SK-N-SH treated with all-trans-retinoic acid at 6 μM for 48 hours (cell line): ENCODE measurements around the gene HIVEP3.

Source experiments
- CSDC2 ChIP-seq: fragments of 250-450 bp; sonication (Bioruptor Pico); IDR thresholded peaks from 2 replicates; pipeline ENCODE4 v1.5.0; 2020; ENCODE audit warnings: mild to moderate bottlenecking, moderate library complexity
- ISL1 ChIP-seq: fragments of 250-450 bp; sonication (Bioruptor Pico); IDR thresholded peaks from 2 replicates; pipeline ENCODE4 v2.1.2; 2022; ENCODE audit warnings: mild to moderate bottlenecking, moderate library complexity
- OSR1 ChIP-seq: fragments of 250-450 bp; sonication (Bioruptor Pico); IDR thresholded peaks from 2 replicates; pipeline ENCODE4 v1.8.0; 2022; ENCODE audit warnings: moderate library complexity, mild to moderate bottlenecking, inconsistent platforms
- SNAI2 ChIP-seq: fragments of 250-450 bp; sonication (Bioruptor Pico); IDR thresholded peaks from 2 replicates; pipeline ENCODE4 v1.5.0; 2020; ENCODE audit warnings: mild to moderate bottlenecking, moderate library complexity
- TOX ChIP-seq: fragments of 250-450 bp; sonication (Bioruptor Pico); IDR thresholded peaks from 2 replicates; pipeline ENCODE4 v1.8.0; 2021; ENCODE audit warnings: mild to moderate bottlenecking, moderate library complexity, borderline replicate concordance
- ZC3H10 ChIP-seq: fragments of 250-450 bp; sonication (Bioruptor Pico); IDR thresholded peaks from 2 replicates; pipeline ENCODE4 v1.5.1; 2021; ENCODE audit warnings: mild to moderate bottlenecking, moderate library complexity
- ZFP3 ChIP-seq: fragments of 250-450 bp; sonication (Bioruptor Pico); IDR thresholded peaks from 2 replicates; pipeline ENCODE4 v1.5.0; 2020; ENCODE audit warnings: mild to moderate bottlenecking, moderate library complexity
- TF ChIP-seq, protein P1 (sequence below): fragments of 250-450 bp; sonication (Bioruptor Pico); IDR thresholded peaks from 2 replicates; pipeline ENCODE4 v1.8.0; 2020; ENCODE audit warnings: mild to moderate bottlenecking, moderate library complexity, borderline replicate concordance
- TF ChIP-seq, protein P2 (sequence below): fragments of 250-450 bp; sonication (Bioruptor Pico); IDR thresholded peaks from 2 replicates; pipeline ENCODE4 v1.5.1; 2020; ENCODE audit warnings: low read depth, mild to moderate bottlenecking, moderate library complexity
- TF ChIP-seq, protein P3 (sequence below): fragments of 250-450 bp; sonication (Bioruptor Pico); IDR thresholded peaks from 2 replicates; pipeline ENCODE4 v1.5.1; 2021; ENCODE audit warnings: mild to moderate bottlenecking, moderate library complexity

DNA sequence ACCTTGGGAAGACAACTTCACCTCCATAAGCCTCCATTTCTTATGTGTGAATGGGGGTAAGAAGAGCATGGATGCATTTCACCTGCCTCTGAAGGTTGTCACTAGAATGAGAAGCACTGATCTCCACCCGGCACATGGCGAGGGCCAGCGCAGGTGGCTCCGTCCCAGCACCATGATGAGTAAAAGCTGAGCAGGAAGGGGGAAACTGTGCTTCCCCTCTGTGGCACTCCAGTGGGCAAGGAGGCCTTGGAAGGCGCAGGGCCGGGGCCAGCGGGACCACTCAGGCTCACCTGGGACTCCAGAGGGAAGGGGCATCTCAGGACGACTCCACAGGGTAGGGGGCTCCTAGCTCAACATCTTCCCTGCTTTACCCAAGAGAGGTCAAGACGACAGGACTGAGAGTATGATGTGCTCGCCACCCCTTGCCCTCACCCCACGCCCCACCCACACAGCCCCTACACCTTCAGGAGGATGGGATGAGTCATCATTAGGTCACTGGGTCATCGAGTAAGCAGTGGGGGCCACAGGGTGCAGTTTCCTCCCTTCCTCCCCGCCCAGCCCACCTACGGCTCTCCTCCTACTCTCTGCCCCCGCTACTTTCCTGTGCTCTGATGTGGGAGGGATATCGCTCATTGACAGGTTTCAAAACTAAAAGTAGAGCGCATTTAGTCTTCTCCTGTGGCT lies 112.1 kb downstream of the HIVEP3 start:
- TF ChIP-seq ISL1 (CRISPR knock-in tag) (no peak), ZFP3 (CRISPR knock-in tag) (no peak), OSR1 (CRISPR knock-in tag) (no peak), ZC3H10 (CRISPR knock-in tag) (no peak), CSDC2 (no peak), SNAI2 (no peak), TOX (no peak)
- TF ChIP-seq, protein P1, sequence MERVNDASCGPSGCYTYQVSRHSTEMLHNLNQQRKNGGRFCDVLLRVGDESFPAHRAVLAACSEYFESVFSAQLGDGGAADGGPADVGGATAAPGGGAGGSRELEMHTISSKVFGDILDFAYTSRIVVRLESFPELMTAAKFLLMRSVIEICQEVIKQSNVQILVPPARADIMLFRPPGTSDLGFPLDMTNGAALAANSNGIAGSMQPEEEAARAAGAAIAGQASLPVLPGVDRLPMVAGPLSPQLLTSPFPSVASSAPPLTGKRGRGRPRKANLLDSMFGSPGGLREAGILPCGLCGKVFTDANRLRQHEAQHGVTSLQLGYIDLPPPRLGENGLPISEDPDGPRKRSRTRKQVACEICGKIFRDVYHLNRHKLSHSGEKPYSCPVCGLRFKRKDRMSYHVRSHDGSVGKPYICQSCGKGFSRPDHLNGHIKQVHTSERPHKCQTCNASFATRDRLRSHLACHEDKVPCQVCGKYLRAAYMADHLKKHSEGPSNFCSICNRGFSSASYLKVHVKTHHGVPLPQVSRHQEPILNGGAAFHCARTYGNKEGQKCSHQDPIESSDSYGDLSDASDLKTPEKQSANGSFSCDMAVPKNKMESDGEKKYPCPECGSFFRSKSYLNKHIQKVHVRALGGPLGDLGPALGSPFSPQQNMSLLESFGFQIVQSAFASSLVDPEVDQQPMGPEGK: no peak
- TF ChIP-seq, protein P2, sequence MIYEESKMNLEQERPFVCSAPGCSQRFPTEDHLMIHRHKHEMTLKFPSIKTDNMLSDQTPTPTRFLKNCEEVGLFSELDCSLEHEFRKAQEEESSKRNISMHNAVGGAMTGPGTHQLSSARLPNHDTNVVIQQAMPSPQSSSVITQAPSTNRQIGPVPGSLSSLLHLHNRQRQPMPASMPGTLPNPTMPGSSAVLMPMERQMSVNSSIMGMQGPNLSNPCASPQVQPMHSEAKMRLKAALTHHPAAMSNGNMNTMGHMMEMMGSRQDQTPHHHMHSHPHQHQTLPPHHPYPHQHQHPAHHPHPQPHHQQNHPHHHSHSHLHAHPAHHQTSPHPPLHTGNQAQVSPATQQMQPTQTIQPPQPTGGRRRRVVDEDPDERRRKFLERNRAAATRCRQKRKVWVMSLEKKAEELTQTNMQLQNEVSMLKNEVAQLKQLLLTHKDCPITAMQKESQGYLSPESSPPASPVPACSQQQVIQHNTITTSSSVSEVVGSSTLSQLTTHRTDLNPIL: no peak
- TF ChIP-seq, protein P3, sequence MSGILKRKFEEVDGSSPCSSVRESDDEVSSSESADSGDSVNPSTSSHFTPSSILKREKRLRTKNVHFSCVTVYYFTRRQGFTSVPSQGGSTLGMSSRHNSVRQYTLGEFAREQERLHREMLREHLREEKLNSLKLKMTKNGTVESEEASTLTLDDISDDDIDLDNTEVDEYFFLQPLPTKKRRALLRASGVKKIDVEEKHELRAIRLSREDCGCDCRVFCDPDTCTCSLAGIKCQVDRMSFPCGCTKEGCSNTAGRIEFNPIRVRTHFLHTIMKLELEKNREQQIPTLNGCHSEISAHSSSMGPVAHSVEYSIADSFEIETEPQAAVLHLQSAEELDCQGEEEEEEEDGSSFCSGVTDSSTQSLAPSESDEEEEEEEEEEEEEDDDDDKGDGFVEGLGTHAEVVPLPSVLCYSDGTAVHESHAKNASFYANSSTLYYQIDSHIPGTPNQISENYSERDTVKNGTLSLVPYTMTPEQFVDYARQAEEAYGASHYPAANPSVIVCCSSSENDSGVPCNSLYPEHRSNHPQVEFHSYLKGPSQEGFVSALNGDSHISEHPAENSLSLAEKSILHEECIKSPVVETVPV (CRISPR knock-in tag): no peak
